Left colon (tissue), 2 donors: ENCODE data around the gene DZANK1. TPM values are rescaled to one million over a fixed set of nuclear protein-coding genes. Genes with fewer than 3 reads are reported as not detected.
"Not testable (repeated sequence)": the region's sequence is repeated elsewhere in the genome, so short reads cannot be mapped to it uniquely, and the experiment has no call there.

Experiments used
- ATAC-seq: fragments of 200-7000 bp; cut with Tn5 transposase; one replicate; pipeline ENCODE4 v1.9.1; 2020; ENCODE audit warnings: mild to moderate bottlenecking, moderate library complexity
- DNase-seq, 2 donors: peaks; one replicate each; pipeline ENCODE4 v3.0.0-alpha.2; 2020
- intact Hi-C, 2 donors: fragments of 100-400 bp; cut with DNase I in 1 of 2; cut with micrococcal nuclease in 1 of 2; formaldehyde crosslinking; loops; one replicate each; pipeline versions ENCODE4 v1.11.2 to v1.14.0; 2022; cut with DNase I, micrococcal nuclease
- total RNA-seq, 2 donors: library from RNA; stranded (reverse); fragmentation: NEBNext Ultra II Directional; extraction: Animal tissue kit (Norgen Biotek cat#: 25700); gene quantifications; one replicate each; pipeline ENCODE4 v1.2.1, GENCODE V29; 2021
- donor health status: DM: no; HTN: no; CAD: no.
- donor health status: DM: yes; HTN: yes; CAD: no.

The DZANK1 gene
- total RNA-seq, 2 donors from 2014 or later, result 1.6 to 1.8 TPM

- DNase-seq, result no peak
- no peak for ATAC-seq
- intact Hi-C loops, result no loop called here
Observed at GRCh38 chr20:18397030-18397429, 69.8 kb downstream of the DZANK1 start.

- intact Hi-C loops, result no loop called here
- DNase-seq (no peak), ATAC-seq (no peak)
Observed at GRCh38 chr20:18395544-18395943, 71.3 kb downstream of the DZANK1 start.

GRCh38 chr20:18394363-18394762, 72.5 kb downstream of the DZANK1 start:
- intact Hi-C loops, result no loop called here
- ATAC-seq (no peak), DNase-seq (no peak)

- ATAC-seq (no peak), DNase-seq (no peak)
Observed at GRCh38 chr20:18391686-18392085, 75.1 kb downstream of the DZANK1 start.

GRCh38 chr20:18390201-18390600, 76.6 kb downstream of the DZANK1 start:
- DNase-seq (no peak), ATAC-seq (no peak)
- intact Hi-C loops, result no loop called here

More at GRCh38 chr20:18391686-18392085, 75.1 kb downstream of the DZANK1 start:
- intact Hi-C loops, result no loop called here

GRCh38 chr20:18388860-18389259, 78.0 kb downstream of the DZANK1 start:
- ATAC-seq (no peak), DNase-seq (no peak)
- intact Hi-C loops, result no loop called here

GRCh38 chr20:18380908-18381529, 85.8 kb downstream of the DZANK1 start:
- no peak for ATAC-seq
- intact Hi-C loops, result no loop called here

GRCh38 chr20:18377896-18378481, 88.8 kb downstream of the DZANK1 start:
- no peak for DNase-seq
- ATAC-seq, result no peak
- intact Hi-C loops, result no loop called here

More at GRCh38 chr20:18380908-18381529, 85.8 kb downstream of the DZANK1 start:
- no peak for DNase-seq

GRCh38 chr20:18375551-18375950, 91.3 kb downstream of the DZANK1 start:
- intact Hi-C loops, ATAC-seq, DNase-seq: not testable (repeated sequence)

GRCh38 chr20:18372296-18372695, 94.5 kb downstream of the DZANK1 start:
- intact Hi-C loops, result no loop called here
- ATAC-seq (no peak), DNase-seq (no peak)

GRCh38 chr20:18364768-18365167, 102.1 kb downstream of the DZANK1 start:
- no peak for DNase-seq
- intact Hi-C loops, result no loop called here

GRCh38 chr20:18363708-18364107, 103.1 kb downstream of the DZANK1 start:
- intact Hi-C loops, result no loop called here
- no peak for DNase-seq
- no peak for ATAC-seq

More at GRCh38 chr20:18364768-18365167, 102.1 kb downstream of the DZANK1 start:
- ATAC-seq, result no peak

- intact Hi-C loops, result no loop called here
- DNase-seq, result no peak
- no peak for ATAC-seq
Observed at GRCh38 chr20:18362916-18363315, 103.9 kb downstream of the DZANK1 start.

- ATAC-seq (no peak), DNase-seq (no peak)
- intact Hi-C loops, result no loop called here
Observed at GRCh38 chr20:18361678-18362077, 105.2 kb downstream of the DZANK1 start.

GRCh38 chr20:18360635-18361034, 106.2 kb downstream of the DZANK1 start:
- intact Hi-C loops, result no loop called here
- ATAC-seq, result no peak
- no peak for DNase-seq

- intact Hi-C loops, result no loop called here
- no peak for ATAC-seq
- no peak for DNase-seq
Observed at GRCh38 chr20:18359854-18360253, 107.0 kb downstream of the DZANK1 start.

- DNase-seq, ATAC-seq, intact Hi-C loops: not testable (repeated sequence)
Observed at GRCh38 chr20:18349749-18350148, 117.1 kb downstream of the DZANK1 start.
